ENCODE results near the gene IPCEF1.

- TF ChIP-seq CTCF (IDR thresholded peaks at IDR 0.05) (no peak), POLR2A (IDR thresholded peaks at IDR 0.05) (no peak), EP300 (IDR thresholded peaks at IDR 0.05) (no peak)
Measured at GRCh38 chr6:154353626-154354025, 3.0 kb downstream of the IPCEF1 start.

Measured in tibial nerve (tissue), 4 donors.